GM23338 (cell line): ENCODE data around the gene USP6NL. TPM values are rescaled to one million over a fixed set of nuclear protein-coding genes. Genes with fewer than 3 reads are reported as not detected.

ENCODE experiments used
- ATAC-seq: fragments of 200-7000 bp; cut with Tn5 transposase; 3 replicates; pipeline ENCODE4 v1.9.1; 2020
- DNase-seq: peaks from one replicate; pipeline ENCODE4 v3.0.0-alpha.2; 2015; ENCODE audit warnings: low spot score
- H2AFZ ChIP-seq: fragments of 200-600 bp; sonication (generic); 2 replicates; pipeline ENCODE4 v1.8.0; 2016; ENCODE audit warnings: antibody characterized with exemption, mild to moderate bottlenecking, moderate library complexity
- H3F3A ChIP-seq: fragments of 200-600 bp; sonication (generic); replicated peaks from 2 replicates; pipeline ENCODE4 v1.8.0; 2017; ENCODE audit warnings: antibody characterized with exemption, mixed run types, low read depth
- H3K27ac ChIP-seq: fragments of 200-600 bp; sonication (generic); 2 replicates; pipeline ENCODE4 v1.6.1; 2016; ENCODE audit warnings: low read depth
- H3K27me3 ChIP-seq: fragments of 200-600 bp; sonication (generic); 2 replicates; pipeline ENCODE4 v1.8.0; 2016; ENCODE audit warnings: mild to moderate bottlenecking, mixed run types, moderate library complexity; ENCODE audit not compliant: insufficient read depth
- H3K36me3 ChIP-seq: fragments of 200-600 bp; sonication (generic); 2 replicates; pipeline ENCODE4 v1.8.0; 2016; ENCODE audit warnings: mild to moderate bottlenecking; ENCODE audit not compliant: insufficient read depth
- H3K4me1 ChIP-seq: fragments of 200-600 bp; sonication (generic); 2 replicates; pipeline ENCODE4 v1.8.0; 2016; ENCODE audit warnings: mild to moderate bottlenecking, moderate library complexity; ENCODE audit not compliant: insufficient read depth
- H3K4me2 ChIP-seq: fragments of 200-600 bp; sonication (generic); 2 replicates; pipeline ENCODE4 v1.7.1; 2017; ENCODE audit warnings: mixed run types
- H3K4me3 ChIP-seq: fragments of 200-600 bp; sonication (generic); 2 replicates; pipeline ENCODE4 v1.6.1; 2016; ENCODE audit warnings: mixed run types
- H3K79me2 ChIP-seq: fragments of 200-600 bp; sonication (generic); replicated peaks from 2 replicates; pipeline ENCODE4 v1.8.0; 2017; ENCODE audit warnings: mild to moderate bottlenecking; ENCODE audit not compliant: insufficient read depth
- H3K9me2 ChIP-seq: fragments of 200-600 bp; sonication (generic); 2 replicates; pipeline ENCODE4 v1.8.0; 2017; ENCODE audit not compliant: insufficient read depth
- H4K20me1 ChIP-seq: fragments of 200-600 bp; sonication (generic); replicated peaks from 2 replicates; pipeline ENCODE4 v1.8.0; 2017; ENCODE audit warnings: mild to moderate bottlenecking; ENCODE audit not compliant: insufficient read depth
- H3K27ac Mint-ChIP-seq: 2 replicates; pipeline ENCODE4 v1.8.0; 2020; ENCODE audit warnings: inconsistent platforms, mild to moderate bottlenecking, moderate library complexity, mixed read lengths
- H3K27me3 Mint-ChIP-seq: 3 replicates; pipeline ENCODE4 v1.8.0; 2022; ENCODE audit warnings: low read depth, mild to moderate bottlenecking, moderate library complexity, mixed read lengths, inconsistent platforms; ENCODE audit not compliant: insufficient read depth, poor library complexity
- H3K36me3 Mint-ChIP-seq: 3 replicates; pipeline ENCODE4 v1.8.0; 2021; ENCODE audit warnings: low read depth, mild to moderate bottlenecking, inconsistent platforms, moderate library complexity, mixed read lengths
- H3K4me1 Mint-ChIP-seq: 3 replicates; pipeline ENCODE4 v1.8.0; 2020; ENCODE audit warnings: mild to moderate bottlenecking, inconsistent platforms, mixed read lengths
- H3K4me3 Mint-ChIP-seq: 3 replicates; pipeline ENCODE4 v1.8.0; 2021; ENCODE audit warnings: moderate library complexity, mild to moderate bottlenecking, inconsistent platforms, mixed read lengths
- H3K9me3 Mint-ChIP-seq: 3 replicates; pipeline ENCODE4 v1.8.0; 2020; ENCODE audit warnings: moderate library complexity, mild to moderate bottlenecking, inconsistent platforms, mixed read lengths
- CREB1 ChIP-seq: fragments of 250-450 bp; sonication (Bioruptor Pico); IDR thresholded peaks from 2 replicates; pipeline ENCODE4 v1.5.0; 2020; ENCODE audit warnings: low read depth, mild to moderate bottlenecking, moderate library complexity
- EZH2 ChIP-seq: fragments of 200-600 bp; sonication (generic); IDR thresholded peaks from one replicate; pipeline ENCODE4 v1.8.0; 2017; ENCODE audit warnings: antibody characterized with exemption, mild to moderate bottlenecking, low read depth; ENCODE audit not compliant: unreplicated experiment
- EZH2phosphoT487 ChIP-seq: fragments of 200-600 bp; sonication (generic); IDR thresholded peaks from one replicate; pipeline ENCODE4 v1.8.1; 2018; ENCODE audit warnings: antibody characterized with exemption; ENCODE audit not compliant: unreplicated experiment
- POLR2AphosphoS5 ChIP-seq: IDR thresholded peaks from 2 replicates; pipeline ENCODE4 v1.6.1; 2016; ENCODE audit warnings: antibody characterized with exemption, low read depth
- REST ChIP-seq: IDR thresholded peaks from one replicate; pipeline ENCODE4 v1.6.1; 2018; ENCODE audit warnings: antibody characterized with exemption; ENCODE audit not compliant: unreplicated experiment
- ZNF114 ChIP-seq: fragments of 250-450 bp; sonication (Bioruptor Pico); IDR thresholded peaks from 2 replicates; pipeline ENCODE4 v1.5.0; 2020; ENCODE audit warnings: mild to moderate bottlenecking, moderate library complexity
- polyA plus RNA-seq: library from polyadenylated mRNA; unstranded; fragments of >200 nt; fragmentation: Nextera tagmentation; extraction: Ambion mirVana; gene quantifications from 2 replicates; pipeline ENCODE4 v1.2.1, GENCODE V29; 2016
- total RNA-seq: library from RNA; depleted of rRNA; stranded (reverse); fragments of >200 nt; shearing (Covaris generic); gene quantifications from 2 replicates; pipeline ENCODE4 v1.2.3, GENCODE V29; 2014
- TF ChIP-seq, protein P1 (sequence below): fragments of 250-450 bp; sonication (Bioruptor Pico); IDR thresholded peaks from 2 replicates; pipeline ENCODE4 v1.5.0; 2020; ENCODE audit warnings: mild to moderate bottlenecking, moderate library complexity
- TF ChIP-seq, protein P2 (sequence below): IDR thresholded peaks from 2 replicates; pipeline ENCODE4 v1.6.1; 2016; ENCODE audit warnings: antibody characterized with exemption

USP6NL gene
- total and polyA plus RNA-seq, 2 experiments from 2014 or later: 8.1 to 29.7 TPM

DNA sequence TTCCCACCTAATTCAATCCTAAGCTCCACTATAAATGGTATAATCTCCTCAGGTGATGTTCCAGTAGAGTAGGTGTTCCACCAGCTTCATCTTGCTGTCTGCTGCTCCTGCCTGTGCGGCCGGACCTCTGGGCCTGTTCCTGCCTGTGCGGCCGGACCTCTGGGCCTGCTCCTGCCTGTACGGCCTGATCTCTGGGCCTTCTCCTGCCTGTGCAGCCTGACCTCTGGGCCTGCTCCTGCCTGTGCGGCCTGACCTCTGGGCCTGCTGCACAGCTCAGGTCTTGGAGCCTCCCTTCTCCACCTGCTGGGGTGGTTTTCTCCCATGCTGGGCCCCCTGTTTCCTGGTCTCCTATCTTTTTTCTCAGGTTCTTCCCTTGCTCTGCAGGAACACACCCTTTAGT, 117.8 kb downstream of the USP6NL start:
- Histone ChIP-seq H3K4me2 (no peak overlapping the region), H2AFZ (no peak overlapping the region), H3K4me3 (no peak overlapping the region), H3F3A (no peaks in the 10 kb centered on the region), H3K9me2 (no peaks in the 10 kb centered on the region), H3K27ac (no peak overlapping the region), H3K36me3 (peaks cover 8% of the 10 kb centered on the region; the same call in 1 of the 2 replicates), H3K4me1 (no peaks in the 10 kb centered on the region; the same call in 1 of the 2 replicates), H4K20me1 (peaks cover 3% of the 10 kb centered on the region; the same call in 1 of the 2 replicates), H3K27me3 (no peaks in the 10 kb centered on the region), H3K79me2 (no peaks in the 10 kb centered on the region)
- DNase-seq: no peak
- no peaks in the 10 kb centered on the region for H3K27me3 Mint-ChIP-seq
- H3K36me3 Mint-ChIP-seq: peaks cover 22% of the 10 kb centered on the region
- TF ChIP-seq EZH2 (no peak), CREB1 (CRISPR knock-in tag) (no peak), EZH2phosphoT487 (no peak), REST (no peak), POLR2AphosphoS5 (no peak), ZNF114 (CRISPR knock-in tag) (no peak)
- TF ChIP-seq, protein P1, sequence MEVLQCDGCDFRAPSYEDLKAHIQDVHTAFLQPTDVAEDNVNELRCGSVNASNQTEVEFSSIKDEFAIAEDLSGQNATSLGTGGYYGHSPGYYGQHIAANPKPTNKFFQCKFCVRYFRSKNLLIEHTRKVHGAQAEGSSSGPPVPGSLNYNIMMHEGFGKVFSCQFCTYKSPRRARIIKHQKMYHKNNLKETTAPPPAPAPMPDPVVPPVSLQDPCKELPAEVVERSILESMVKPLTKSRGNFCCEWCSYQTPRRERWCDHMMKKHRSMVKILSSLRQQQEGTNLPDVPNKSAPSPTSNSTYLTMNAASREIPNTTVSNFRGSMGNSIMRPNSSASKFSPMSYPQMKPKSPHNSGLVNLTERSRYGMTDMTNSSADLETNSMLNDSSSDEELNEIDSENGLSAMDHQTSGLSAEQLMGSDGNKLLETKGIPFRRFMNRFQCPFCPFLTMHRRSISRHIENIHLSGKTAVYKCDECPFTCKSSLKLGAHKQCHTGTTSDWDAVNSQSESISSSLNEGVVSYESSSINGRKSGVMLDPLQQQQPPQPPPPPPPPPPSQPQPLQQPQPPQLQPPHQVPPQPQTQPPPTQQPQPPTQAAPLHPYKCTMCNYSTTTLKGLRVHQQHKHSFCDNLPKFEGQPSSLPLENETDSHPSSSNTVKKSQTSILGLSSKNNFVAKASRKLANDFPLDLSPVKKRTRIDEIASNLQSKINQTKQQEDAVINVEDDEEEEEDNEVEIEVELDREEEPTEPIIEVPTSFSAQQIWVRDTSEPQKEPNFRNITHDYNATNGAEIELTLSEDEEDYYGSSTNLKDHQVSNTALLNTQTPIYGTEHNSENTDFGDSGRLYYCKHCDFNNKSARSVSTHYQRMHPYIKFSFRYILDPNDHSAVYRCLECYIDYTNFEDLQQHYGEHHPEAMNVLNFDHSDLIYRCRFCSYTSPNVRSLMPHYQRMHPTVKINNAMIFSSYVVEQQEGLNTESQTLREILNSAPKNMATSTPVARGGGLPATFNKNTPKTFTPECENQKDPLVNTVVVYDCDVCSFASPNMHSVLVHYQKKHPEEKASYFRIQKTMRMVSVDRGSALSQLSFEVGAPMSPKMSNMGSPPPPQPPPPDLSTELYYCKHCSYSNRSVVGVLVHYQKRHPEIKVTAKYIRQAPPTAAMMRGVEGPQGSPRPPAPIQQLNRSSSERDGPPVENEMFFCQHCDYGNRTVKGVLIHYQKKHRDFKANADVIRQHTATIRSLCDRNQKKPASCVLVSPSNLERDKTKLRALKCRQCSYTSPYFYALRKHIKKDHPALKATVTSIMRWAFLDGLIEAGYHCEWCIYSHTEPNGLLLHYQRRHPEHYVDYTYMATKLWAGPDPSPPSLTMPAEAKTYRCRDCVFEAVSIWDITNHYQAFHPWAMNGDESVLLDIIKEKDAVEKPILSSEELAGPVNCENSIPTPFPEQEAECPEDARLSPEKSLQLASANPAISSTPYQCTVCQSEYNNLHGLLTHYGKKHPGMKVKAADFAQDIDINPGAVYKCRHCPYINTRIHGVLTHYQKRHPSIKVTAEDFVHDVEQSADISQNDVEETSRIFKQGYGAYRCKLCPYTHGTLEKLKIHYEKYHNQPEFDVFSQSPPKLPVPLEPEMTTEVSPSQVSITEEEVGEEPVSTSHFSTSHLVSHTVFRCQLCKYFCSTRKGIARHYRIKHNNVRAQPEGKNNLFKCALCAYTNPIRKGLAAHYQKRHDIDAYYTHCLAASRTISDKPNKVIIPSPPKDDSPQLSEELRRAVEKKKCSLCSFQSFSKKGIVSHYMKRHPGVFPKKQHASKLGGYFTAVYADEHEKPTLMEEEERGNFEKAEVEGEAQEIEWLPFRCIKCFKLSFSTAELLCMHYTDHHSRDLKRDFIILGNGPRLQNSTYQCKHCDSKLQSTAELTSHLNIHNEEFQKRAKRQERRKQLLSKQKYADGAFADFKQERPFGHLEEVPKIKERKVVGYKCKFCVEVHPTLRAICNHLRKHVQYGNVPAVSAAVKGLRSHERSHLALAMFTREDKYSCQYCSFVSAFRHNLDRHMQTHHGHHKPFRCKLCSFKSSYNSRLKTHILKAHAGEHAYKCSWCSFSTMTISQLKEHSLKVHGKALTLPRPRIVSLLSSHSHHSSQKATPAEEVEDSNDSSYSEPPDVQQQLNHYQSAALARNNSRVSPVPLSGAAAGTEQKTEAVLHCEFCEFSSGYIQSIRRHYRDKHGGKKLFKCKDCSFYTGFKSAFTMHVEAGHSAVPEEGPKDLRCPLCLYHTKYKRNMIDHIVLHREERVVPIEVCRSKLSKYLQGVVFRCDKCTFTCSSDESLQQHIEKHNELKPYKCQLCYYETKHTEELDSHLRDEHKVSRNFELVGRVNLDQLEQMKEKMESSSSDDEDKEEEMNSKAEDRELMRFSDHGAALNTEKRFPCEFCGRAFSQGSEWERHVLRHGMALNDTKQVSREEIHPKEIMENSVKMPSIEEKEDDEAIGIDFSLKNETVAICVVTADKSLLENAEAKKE (CRISPR knock-in tag): no peak
- TF ChIP-seq, protein P2, sequence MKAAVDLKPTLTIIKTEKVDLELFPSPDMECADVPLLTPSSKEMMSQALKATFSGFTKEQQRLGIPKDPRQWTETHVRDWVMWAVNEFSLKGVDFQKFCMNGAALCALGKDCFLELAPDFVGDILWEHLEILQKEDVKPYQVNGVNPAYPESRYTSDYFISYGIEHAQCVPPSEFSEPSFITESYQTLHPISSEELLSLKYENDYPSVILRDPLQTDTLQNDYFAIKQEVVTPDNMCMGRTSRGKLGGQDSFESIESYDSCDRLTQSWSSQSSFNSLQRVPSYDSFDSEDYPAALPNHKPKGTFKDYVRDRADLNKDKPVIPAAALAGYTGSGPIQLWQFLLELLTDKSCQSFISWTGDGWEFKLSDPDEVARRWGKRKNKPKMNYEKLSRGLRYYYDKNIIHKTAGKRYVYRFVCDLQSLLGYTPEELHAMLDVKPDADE: no peak
- no peak for ATAC-seq
- H3K4me3 Mint-ChIP-seq: no peak overlapping the region
- H3K9me3 Mint-ChIP-seq: no peaks in the 10 kb centered on the region; the same call in 2 of the 3 replicates
- H3K27ac Mint-ChIP-seq: no peak overlapping the region
- peaks cover 11% of the 10 kb centered on the region for H3K4me1 Mint-ChIP-seq
